HG02798 (cell line): ENCODE measurements around the gene B3GALT2.
A peak's percentile ranks its signal among the peaks of the same experiment; 100 is the strongest.

Experiments
- ATAC-seq: cut with Tn5 transposase; IDR thresholded peaks from one replicate; pipeline ENCODE4 v1.9.1; 2021; ENCODE audit warnings: mild to moderate bottlenecking; ENCODE audit not compliant: unreplicated experiment, poor library complexity

B3GALT2 gene

DNA sequence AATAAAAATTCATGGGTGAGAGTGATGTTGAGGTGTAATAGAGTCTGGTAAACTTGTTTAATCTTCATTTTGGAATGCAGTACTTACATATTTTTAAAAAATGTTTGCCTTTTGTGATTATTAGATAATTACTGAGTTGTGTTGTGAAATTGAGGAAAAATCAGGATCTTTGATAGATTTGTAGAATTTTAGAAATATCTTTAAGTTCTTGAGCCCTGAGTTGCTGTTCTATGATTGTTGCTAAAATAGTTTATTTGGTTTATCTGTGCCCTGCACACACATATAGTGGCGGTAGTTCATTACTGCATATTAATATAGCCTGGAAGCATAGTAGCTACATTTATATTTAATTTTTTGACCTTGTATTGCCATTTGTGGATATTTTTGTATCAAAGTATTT, 1.6 kb downstream of the B3GALT2 start:
- no peak for ATAC-seq

DNA sequence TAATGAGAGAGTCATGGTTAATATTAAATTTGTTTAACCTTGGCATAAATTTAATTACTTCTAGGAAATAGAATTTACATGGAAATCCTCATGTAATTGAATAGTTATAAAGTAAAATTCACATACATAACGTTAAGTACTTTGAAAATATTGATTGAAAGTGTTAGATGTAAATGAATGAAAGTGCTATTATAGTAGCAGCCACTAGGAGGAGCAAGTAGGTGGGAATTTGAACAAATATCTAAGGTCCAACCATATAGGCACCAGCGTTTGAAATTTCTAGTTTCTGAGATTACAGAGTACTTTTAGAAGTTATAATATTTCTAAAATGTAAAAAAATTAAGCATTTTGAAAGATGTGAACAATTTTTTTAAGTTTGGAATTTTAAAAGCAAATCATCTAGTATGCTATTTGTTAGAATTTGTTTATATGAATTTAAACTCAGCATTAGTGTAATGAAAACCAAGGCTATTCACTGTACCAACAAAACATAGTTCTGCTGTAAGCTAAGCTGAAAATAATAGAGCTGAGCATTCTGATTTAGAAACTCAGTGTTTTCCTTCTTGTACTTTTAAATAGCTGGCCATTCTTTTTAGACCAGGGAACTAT, 3.3 kb downstream of the B3GALT2 start:
- ATAC-seq, result peak; percentile 75

DNA sequence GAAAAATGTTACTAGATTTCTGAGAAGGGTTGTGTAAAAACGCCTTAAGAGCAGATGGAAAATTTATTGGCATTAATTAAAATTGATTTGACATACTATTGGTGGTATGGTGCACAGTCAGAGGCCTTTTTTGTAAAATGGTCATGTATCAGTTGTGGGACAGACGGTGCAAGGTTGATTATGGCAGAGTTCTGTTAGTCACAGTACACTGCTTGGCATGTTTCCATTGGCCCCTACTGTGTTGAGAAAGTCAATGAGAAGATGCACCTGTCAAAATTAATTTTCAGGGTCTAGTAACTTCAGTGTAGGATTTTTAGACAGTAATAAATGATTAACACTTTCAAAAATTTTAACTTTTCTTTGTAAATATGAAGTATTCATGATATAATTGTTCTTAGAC, 4.4 kb downstream of the B3GALT2 start:
- ATAC-seq, result no peak

GRCh38 chr1:193181536-193181935, 4.9 kb downstream of the B3GALT2 start:
- ATAC-seq, result no peak

- no peak for ATAC-seq
Observed at GRCh38 chr1:193179094-193179493, 7.3 kb downstream of the B3GALT2 start.

DNA sequence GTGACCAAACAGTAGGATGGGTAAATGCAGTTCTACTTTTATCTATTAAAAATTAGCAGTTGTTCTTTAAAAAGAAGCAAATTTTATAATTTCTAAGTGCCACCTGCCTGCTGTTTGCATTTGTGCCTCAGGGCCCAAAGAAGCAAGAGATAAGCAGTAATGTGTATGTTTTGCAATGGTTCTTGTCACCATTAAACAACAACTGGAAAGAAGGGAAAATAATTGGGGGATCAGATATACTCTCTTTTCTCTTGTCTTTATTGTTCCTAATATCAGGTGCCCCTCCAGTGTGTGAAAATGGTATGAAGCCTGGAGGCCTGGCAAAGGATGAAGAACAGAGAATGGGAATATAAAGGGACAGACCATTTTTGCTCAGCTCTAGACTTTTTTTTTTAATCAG, 9.6 kb downstream of the B3GALT2 start:
- no peak for ATAC-seq

DNA sequence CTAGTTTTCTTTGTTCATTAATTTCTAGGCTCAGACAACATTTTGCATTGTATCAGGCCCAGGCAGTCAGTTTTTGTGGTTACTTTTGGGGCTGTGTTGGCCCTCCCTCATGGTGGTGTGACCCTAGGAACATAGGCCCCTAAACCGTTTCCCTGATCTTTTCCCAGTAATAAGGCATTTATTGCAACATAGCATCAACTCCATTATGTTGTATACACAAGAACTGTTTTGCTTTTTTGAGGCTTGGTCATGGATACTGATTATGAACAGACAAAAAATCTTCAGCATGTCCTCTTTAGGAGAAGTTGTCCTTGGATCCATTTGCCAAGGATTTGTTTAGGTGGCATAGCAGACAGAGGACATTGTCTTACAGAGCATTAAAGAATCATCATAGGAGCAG, 10.3 kb downstream of the B3GALT2 start:
- ATAC-seq, result no peak

GRCh38 chr1:193157360-193157759, 29.1 kb downstream of the B3GALT2 start:
- ATAC-seq, result no peak

GRCh38 chr1:193156822-193157142, 29.6 kb downstream of the B3GALT2 start:
- no peak for ATAC-seq

- no peak for ATAC-seq
Observed at GRCh38 chr1:193156117-193156821, 30.1 kb downstream of the B3GALT2 start.

DNA sequence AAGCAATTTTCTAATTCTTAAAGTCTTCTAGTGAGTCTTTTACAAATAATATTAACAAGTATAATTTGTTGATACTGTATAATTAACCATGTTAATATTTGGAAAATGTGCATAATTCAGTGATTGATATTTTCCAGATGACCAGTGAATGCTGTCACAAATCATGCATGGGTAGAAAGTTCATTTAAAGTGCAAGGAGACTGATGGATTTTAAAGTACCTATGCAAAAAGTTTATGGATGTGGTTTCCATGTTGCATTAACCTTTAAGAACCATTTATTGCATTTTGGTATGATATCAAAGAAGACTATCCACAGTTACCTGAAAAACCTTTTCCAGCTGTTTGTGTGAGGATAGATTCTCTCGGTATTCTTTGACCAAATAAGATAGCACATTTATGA, 41.4 kb downstream of the B3GALT2 start:
- ATAC-seq, result no peak

GRCh38 chr1:193144361-193144938, 42.0 kb downstream of the B3GALT2 start:
- ATAC-seq, result no peak

DNA sequence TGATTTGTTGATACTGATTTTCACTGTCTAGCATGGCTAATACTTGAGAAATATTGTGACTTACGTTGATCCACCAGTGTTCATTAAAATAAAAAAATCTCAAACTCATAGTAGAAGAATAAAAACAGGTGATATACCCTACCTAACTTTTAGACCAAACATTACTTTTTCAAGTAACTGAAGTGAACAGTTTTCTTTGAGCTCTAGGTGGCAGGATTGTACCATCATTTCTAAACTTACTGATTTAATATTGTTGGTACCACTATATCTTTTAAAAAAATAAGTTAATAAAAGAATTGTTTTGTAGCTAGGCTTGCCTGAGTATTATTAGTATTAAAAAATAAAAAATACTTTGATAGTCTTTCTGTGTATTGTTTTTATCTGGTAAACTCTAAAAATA, 43.1 kb downstream of the B3GALT2 start:
- ATAC-seq, result no peak

GRCh38 chr1:193142409-193142808, 44.0 kb downstream of the B3GALT2 start:
- ATAC-seq, result no peak

GRCh38 chr1:193141804-193142203, 44.6 kb downstream of the B3GALT2 start:
- no peak for ATAC-seq

- no peak for ATAC-seq
Observed at GRCh38 chr1:193140254-193140653, 46.2 kb downstream of the B3GALT2 start.

DNA sequence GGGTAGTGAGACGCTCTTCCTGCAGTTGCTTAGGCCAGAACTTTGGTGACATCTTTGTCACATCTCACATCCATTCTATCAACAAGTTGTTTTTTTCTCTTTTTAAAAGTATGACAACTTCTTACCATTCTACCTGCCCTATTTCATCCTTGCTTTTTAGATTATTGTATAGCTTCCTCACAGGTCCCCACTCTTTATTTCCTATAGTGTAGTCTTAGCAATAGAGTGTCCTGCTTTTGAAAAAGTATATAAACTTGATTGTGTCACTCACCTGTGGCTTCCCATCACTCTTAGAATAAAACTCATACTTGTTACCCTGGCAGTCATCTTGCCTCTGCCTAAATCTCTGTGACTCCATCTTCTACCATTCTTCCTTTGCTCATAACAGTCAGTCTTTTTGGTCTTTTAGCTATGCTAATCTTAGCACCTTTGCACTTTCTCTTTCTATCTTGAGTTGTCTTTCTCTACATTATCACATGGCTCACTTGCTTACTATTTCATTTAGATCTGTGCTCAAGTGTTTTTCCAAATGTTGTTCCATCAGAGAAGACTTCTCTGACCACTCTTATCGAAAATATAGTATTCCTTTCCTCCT, 55.0 kb downstream of the B3GALT2 start:
- peak; percentile 74 for ATAC-seq
